ENCODE measurements around the gene GJC3.
"Not testable (repeated sequence)": the region's sequence is repeated elsewhere in the genome, so short reads cannot be mapped to it uniquely, and the experiment has no call there.

The GJC3 gene

DNA sequence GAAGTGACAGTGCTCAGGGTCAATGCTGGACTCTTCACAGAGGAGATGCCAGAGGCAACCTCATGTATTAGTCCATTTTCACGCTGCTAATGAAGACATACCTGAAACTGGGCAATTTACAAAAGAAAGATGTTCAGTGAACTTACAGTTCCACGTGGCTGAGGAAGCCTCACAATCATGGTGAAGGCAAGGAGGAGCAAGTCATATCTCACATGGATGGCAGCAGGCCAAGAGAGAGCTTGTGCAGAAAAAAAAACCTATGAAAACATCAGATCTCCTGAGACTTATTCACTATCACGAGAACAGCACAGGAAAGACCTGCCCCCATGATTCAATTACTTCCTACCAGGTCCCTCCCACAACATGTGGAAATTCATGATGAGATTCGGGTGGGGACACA is 5.6 kb upstream of the GJC3 start:
- not testable (repeated sequence) for H3K4me3 ChIP-seq (ENCODE audit: low read depth in 1 of 5, low read length in 5 of 5); H3K4me1 ChIP-seq (ENCODE audit: control insufficient read depth in 5 of 5, insufficient read depth in 5 of 5, low read length in 5 of 5); H3K9ac ChIP-seq (ENCODE audit: low read length in 5 of 5); H3K27ac ChIP-seq (ENCODE audit: low read depth, low read length); H3K36me3 ChIP-seq (ENCODE audit: control insufficient read depth in 5 of 5, insufficient read depth in 5 of 5, low read length in 5 of 5)
- Histone ChIP-seq H3K9me3 (ENCODE audit: control insufficient read depth in 5 of 5, low read length in 5 of 5) (peaks cover 2 to 11% (median 6%) of the 10 kb centered on the region in 5 donors), H3K27me3 (ENCODE audit: control insufficient read depth in 5 of 5, insufficient read depth in 4 of 5, low read length in 5 of 5) (peaks cover 3 to 12% (median 11%) of the 10 kb centered on the region in 5 donors)

DNA sequence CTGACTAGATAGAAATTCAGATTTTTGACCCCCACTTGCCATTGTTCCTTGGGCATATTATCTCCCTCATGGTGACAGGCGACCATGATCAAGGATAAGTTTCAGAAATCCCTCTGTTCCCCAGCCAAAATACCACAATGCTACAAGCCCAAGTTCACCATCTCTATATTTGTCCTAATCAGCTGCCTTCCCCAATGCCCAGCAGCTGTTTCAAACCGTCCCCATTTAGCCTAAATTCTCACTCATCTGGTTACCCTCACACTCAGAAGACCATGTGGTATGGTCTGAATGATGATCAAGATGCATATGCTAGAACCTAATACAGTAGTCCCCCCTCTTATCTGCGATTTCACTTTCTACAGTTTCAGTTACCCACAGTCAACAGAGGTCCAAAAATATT is 956 bp upstream of the GJC3 start:
- Histone ChIP-seq H3K9ac (ENCODE audit: low read length in 5 of 5) (no peak overlapping the region), H3K9me3 (ENCODE audit: control insufficient read depth in 5 of 5, low read length in 5 of 5) (no peaks in the 10 kb centered on the region), H3K4me1 (ENCODE audit: control insufficient read depth in 5 of 5, insufficient read depth in 5 of 5, low read length in 5 of 5) (peaks cover 0 to 13% (median 8%) of the 10 kb centered on the region in 5 donors), H3K4me3 (ENCODE audit: low read depth in 1 of 5, low read length in 5 of 5) (no peak overlapping the region), H3K27ac (ENCODE audit: low read depth, low read length) (no peak overlapping the region), H3K36me3 (ENCODE audit: control insufficient read depth in 5 of 5, insufficient read depth in 5 of 5, low read length in 5 of 5) (no peaks in the 10 kb centered on the region), H3K27me3 (ENCODE audit: control insufficient read depth in 5 of 5, insufficient read depth in 4 of 5, low read length in 5 of 5) (peaks cover 3 to 27% (median 11%) of the 10 kb centered on the region in 5 donors)

DNA sequence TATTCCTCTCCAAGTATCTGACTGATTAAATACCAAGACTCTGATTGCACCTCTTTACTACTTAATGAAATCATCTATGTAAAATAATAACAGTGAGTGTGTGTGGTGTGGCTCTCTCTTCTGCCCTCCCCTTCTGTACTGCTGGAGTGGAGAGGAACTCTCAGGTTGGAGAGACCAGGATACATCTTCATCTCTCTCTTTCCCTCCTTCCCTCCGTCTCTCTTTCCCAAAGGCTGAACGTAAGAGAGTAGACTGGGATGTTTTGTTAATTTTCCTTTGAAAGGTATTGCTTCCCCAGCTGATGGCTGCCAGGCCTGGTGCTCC is 272 bp upstream of the GJC3 start:
- Histone ChIP-seq H3K27ac (ENCODE audit: low read depth, low read length) (no peak overlapping the region), H3K36me3 (ENCODE audit: control insufficient read depth in 5 of 5, insufficient read depth in 5 of 5, low read length in 5 of 5) (no peaks in the 10 kb centered on the region), H3K4me3 (ENCODE audit: low read depth in 1 of 5, low read length in 5 of 5) (peak overlapping the region in 2 of 5 donors; percentile 37 to 53), H3K9ac (ENCODE audit: low read length in 5 of 5) (peak overlapping the region in 1 of 5 donors; percentile 53), H3K27me3 (ENCODE audit: control insufficient read depth in 5 of 5, insufficient read depth in 4 of 5, low read length in 5 of 5) (peaks cover 3 to 25% (median 10%) of the 10 kb centered on the region in 5 donors), H3K9me3 (ENCODE audit: control insufficient read depth in 5 of 5, low read length in 5 of 5) (no peaks in the 10 kb centered on the region), H3K4me1 (ENCODE audit: control insufficient read depth in 5 of 5, insufficient read depth in 5 of 5, low read length in 5 of 5) (peaks cover 0 to 13% (median 8%) of the 10 kb centered on the region in 5 donors)

DNA sequence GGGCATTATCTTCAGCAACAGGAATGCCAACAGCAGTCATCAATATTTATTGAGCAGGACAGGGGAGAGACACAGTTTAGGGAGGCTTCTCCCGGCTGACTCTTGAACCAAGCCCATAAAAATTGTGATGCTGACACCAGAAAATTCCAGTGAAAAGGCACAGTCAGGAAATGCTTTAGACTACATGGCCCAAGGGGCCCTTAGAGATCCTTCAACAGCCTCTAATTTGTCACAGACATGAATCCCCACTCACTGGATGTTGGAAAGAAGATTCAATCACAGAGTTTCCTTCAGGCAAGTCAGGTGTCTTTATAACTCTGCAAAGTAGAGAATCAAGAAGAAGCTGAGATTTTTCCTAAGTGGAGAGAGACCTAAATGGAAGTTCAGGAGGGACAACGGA is 1.2 kb downstream of the GJC3 start:
- Histone ChIP-seq H3K4me3 (ENCODE audit: low read depth in 1 of 5, low read length in 5 of 5) (no peak overlapping the region), H3K9me3 (ENCODE audit: control insufficient read depth in 5 of 5, low read length in 5 of 5) (no peaks in the 10 kb centered on the region), H3K27ac (ENCODE audit: low read depth, low read length) (no peak overlapping the region), H3K4me1 (ENCODE audit: control insufficient read depth in 5 of 5, insufficient read depth in 5 of 5, low read length in 5 of 5) (peaks cover 0 to 13% (median 8%) of the 10 kb centered on the region in 5 donors), H3K9ac (ENCODE audit: low read length in 5 of 5) (no peak overlapping the region), H3K36me3 (ENCODE audit: control insufficient read depth in 5 of 5, insufficient read depth in 5 of 5, low read length in 5 of 5) (no peaks in the 10 kb centered on the region), H3K27me3 (ENCODE audit: control insufficient read depth in 5 of 5, insufficient read depth in 4 of 5, low read length in 5 of 5) (peaks cover 0 to 16% (median 3%) of the 10 kb centered on the region in 5 donors)

DNA sequence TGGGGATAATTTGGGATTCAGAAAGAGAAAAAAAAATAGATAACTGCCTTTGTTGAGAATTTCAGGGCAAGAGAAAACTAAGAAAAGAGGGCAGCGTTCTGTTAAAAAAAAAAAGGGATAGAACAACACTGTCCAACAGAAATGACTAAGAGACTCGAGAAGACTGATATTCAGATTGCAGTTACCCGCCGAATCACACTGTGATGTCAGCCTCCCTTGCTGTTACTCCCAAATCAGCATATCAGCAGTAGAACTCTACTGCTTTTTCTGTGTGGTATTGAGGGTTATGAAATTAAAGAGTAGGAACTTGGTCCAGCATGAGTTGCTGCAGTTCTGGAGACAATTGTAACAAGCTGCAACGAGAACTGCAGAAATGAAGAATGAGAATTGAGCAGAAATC is 1.9 kb downstream of the GJC3 start:
- H3K4me3 ChIP-seq (ENCODE audit: low read depth in 1 of 5, low read length in 5 of 5), result no peak overlapping the region
- H3K27ac ChIP-seq (ENCODE audit: low read depth, low read length), result no peak overlapping the region
- H3K9me3 ChIP-seq (ENCODE audit: control insufficient read depth in 5 of 5, low read length in 5 of 5), result no peaks in the 10 kb centered on the region
- peaks cover 0 to 13% (median 8%) of the 10 kb centered on the region in 5 donors for H3K4me1 ChIP-seq (ENCODE audit: control insufficient read depth in 5 of 5, insufficient read depth in 5 of 5, low read length in 5 of 5)
- H3K36me3 ChIP-seq (ENCODE audit: control insufficient read depth in 5 of 5, insufficient read depth in 5 of 5, low read length in 5 of 5), result no peaks in the 10 kb centered on the region
- H3K9ac ChIP-seq (ENCODE audit: low read length in 5 of 5), result no peak overlapping the region
- H3K27me3 ChIP-seq (ENCODE audit: control insufficient read depth in 5 of 5, insufficient read depth in 4 of 5, low read length in 5 of 5), result peaks cover 0 to 16% (median 3%) of the 10 kb centered on the region in 5 donors

DNA sequence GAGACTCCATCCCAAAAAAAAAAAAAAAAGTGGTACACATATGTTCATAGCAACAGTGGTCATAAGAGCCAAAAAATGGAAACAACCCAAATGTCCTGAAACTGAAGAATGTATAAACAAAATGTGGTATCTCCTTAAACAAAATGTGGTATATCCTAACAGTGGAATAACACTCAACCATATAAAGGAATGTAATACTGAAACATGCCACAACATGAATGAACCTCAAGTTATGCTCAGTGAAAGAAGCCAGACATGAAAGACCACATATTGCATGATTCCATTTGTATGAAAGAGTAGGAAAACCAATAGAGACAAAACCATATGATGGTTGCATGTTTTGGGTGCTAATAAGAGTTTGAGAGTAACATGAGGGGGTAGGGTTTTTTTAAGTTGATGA is 3.1 kb downstream of the GJC3 start:
- peaks cover 0 to 3% (median 0%) of the 10 kb centered on the region in 5 donors for H3K36me3 ChIP-seq (ENCODE audit: control insufficient read depth in 5 of 5, insufficient read depth in 5 of 5, low read length in 5 of 5)
- H3K9me3 ChIP-seq (ENCODE audit: control insufficient read depth in 5 of 5, low read length in 5 of 5), result no peaks in the 10 kb centered on the region
- peaks cover 0 to 13% (median 8%) of the 10 kb centered on the region in 5 donors for H3K4me1 ChIP-seq (ENCODE audit: control insufficient read depth in 5 of 5, insufficient read depth in 5 of 5, low read length in 5 of 5)
- peaks cover 0 to 15% (median 0%) of the 10 kb centered on the region in 5 donors for H3K27me3 ChIP-seq (ENCODE audit: control insufficient read depth in 5 of 5, insufficient read depth in 4 of 5, low read length in 5 of 5)
- H3K9ac ChIP-seq (ENCODE audit: low read length in 5 of 5), result no peak overlapping the region
- no peak overlapping the region for H3K4me3 ChIP-seq (ENCODE audit: low read depth in 1 of 5, low read length in 5 of 5)
- H3K27ac ChIP-seq (ENCODE audit: low read depth, low read length), result no peak overlapping the region

DNA sequence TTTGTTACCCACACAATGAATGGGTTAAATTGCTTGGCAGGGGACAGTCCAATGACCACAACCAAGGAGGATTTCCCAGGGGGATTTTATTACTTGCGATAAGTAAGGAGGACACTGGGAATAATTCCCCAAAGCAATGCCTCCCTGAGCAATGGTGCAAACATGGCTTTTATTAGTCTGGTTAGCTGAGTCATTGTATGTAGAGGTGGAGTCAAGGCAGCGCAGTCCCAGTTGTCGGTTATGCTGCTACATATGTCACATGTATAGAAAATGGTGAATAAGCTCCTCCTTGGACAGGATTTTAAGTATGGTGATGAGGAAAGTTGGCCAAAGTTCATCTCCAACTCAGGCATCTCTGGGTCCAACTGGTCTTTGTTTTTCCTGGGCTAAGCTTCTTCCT is 6.2 kb downstream of the GJC3 start:
- Histone ChIP-seq H3K9me3 (ENCODE audit: control insufficient read depth in 5 of 5, low read length in 5 of 5) (no peaks in the 10 kb centered on the region), H3K4me3 (ENCODE audit: low read depth in 1 of 5, low read length in 5 of 5) (no peak overlapping the region), H3K9ac (ENCODE audit: low read length in 5 of 5) (no peak overlapping the region), H3K36me3 (ENCODE audit: control insufficient read depth in 5 of 5, insufficient read depth in 5 of 5, low read length in 5 of 5) (peaks cover 0 to 4% (median 0%) of the 10 kb centered on the region in 5 donors), H3K27ac (ENCODE audit: low read depth, low read length) (no peak overlapping the region), H3K4me1 (ENCODE audit: control insufficient read depth in 5 of 5, insufficient read depth in 5 of 5, low read length in 5 of 5) (peaks cover 0 to 21% (median 16%) of the 10 kb centered on the region in 5 donors), H3K27me3 (ENCODE audit: control insufficient read depth in 5 of 5, insufficient read depth in 4 of 5, low read length in 5 of 5) (peaks cover 0 to 10% (median 0%) of the 10 kb centered on the region in 5 donors)

DNA sequence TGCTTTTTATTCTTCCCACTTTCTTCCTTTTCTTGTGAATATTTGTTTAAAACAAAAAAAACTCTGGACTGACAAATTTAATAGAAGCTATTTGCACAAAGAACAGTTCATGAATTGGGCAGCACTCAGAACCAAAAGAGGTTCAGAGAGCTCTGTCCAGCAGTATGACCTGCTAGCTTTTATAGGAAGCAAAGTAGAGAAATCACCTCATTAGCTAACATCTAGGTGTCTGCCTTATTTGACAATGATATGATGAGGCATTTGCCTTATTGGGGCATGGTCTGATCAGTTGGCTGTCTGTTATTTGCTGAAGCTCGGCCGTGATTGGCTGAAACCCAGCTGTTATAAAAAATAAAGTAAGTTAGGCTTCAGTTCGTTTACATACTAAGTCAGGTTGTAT is 9.3 kb downstream of the GJC3 start:
- H3K4me3 ChIP-seq (ENCODE audit: low read depth in 1 of 5, low read length in 5 of 5), result peak overlapping the region; percentile 90 to 98 (median 91)
- H3K4me1 ChIP-seq (ENCODE audit: control insufficient read depth in 5 of 5, insufficient read depth in 5 of 5, low read length in 5 of 5), result peaks cover 7 to 42% (median 33%) of the 10 kb centered on the region in 5 donors
- peak overlapping the region; percentile 82 for H3K27ac ChIP-seq (ENCODE audit: low read depth, low read length)
- peak overlapping the region in 4 of 5 donors; percentile 89 to 96 (median 94) for H3K9ac ChIP-seq (ENCODE audit: low read length in 5 of 5)
- no peaks in the 10 kb centered on the region for H3K9me3 ChIP-seq (ENCODE audit: control insufficient read depth in 5 of 5, low read length in 5 of 5)
- H3K36me3 ChIP-seq (ENCODE audit: control insufficient read depth in 5 of 5, insufficient read depth in 5 of 5, low read length in 5 of 5), result peaks cover 6 to 18% (median 10%) of the 10 kb centered on the region in 5 donors
- H3K27me3 ChIP-seq (ENCODE audit: control insufficient read depth in 5 of 5, insufficient read depth in 4 of 5, low read length in 5 of 5), result no peaks in the 10 kb centered on the region

DNA sequence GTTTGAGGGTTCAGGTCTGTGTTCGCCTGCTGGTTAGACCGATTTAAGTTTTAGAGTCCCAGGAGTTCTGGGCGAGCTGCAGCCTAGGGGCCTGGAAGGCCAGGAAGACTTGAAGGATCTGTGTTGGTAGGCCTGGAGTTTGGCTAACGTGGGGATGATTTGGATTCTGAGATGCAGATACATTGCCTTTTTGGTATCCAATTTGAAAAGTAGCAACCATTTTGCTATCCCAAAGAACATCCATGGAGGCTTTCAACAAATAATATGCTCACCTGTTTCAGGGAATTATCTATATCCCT is 9.7 kb downstream of the GJC3 start:
- H3K27me3 ChIP-seq (ENCODE audit: control insufficient read depth in 5 of 5, insufficient read depth in 4 of 5, low read length in 5 of 5), result no peaks in the 10 kb centered on the region
- H3K9ac ChIP-seq (ENCODE audit: low read length in 5 of 5), result peak overlapping the region; percentile 66 to 96 (median 94)
- H3K36me3 ChIP-seq (ENCODE audit: control insufficient read depth in 5 of 5, insufficient read depth in 5 of 5, low read length in 5 of 5), result peaks cover 6 to 21% (median 12%) of the 10 kb centered on the region in 5 donors
- H3K4me1 ChIP-seq (ENCODE audit: control insufficient read depth in 5 of 5, insufficient read depth in 5 of 5, low read length in 5 of 5), result peaks cover 7 to 42% (median 33%) of the 10 kb centered on the region in 5 donors
- peak overlapping the region; percentile 82 for H3K27ac ChIP-seq (ENCODE audit: low read depth, low read length)
- peak overlapping the region; percentile 90 to 98 (median 91) for H3K4me3 ChIP-seq (ENCODE audit: low read depth in 1 of 5, low read length in 5 of 5)
- no peaks in the 10 kb centered on the region for H3K9me3 ChIP-seq (ENCODE audit: control insufficient read depth in 5 of 5, low read length in 5 of 5)

DNA sequence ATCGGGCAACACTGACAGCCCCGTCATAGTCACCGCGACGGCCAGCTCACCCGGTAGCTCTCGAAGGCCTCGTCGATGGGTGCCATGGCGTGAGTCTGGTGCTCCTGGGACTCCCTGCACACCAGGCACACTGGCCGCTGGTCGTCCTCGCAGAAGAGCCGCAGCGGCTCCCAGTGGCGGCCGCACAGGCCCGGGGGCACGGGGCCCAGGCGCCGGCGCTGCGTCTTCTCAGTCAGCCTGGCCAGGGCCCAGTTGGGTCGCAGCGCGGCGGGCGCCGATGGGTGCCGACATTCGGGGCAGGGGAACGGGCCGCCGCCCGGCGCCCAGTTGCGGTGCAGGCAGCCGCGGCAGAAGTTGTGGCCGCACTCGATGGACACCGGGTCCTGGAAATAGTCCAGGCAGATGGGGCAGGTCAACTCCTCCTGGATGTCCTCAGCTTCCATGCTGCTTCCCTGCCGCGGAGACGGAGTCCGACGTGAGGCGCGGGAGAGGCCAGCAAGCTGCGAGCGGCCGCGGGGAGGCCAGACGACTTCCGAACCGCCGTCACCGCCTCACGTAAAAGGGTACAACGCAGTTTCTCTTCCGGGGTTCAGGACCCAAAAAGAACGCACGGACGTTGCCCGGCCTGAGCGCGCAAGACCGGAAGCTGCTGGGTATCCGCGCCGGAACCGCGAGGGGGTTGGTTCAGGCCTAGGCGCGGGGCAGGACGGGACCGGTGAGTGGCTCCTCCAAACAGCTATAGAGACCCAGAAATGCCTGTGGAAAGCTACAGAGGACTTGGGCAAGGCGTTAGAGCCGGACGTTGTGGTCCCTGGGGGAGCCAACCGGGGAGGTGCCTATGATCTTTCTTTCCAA is 10.2 kb downstream of the GJC3 start, which contains the start of gene TRIM4:
TSS of gene TRIM4 (minus strand) at position 572 of the 855 bp plus-strand sequence. CDS start at position 443, 129 bp downstream.
- Histone ChIP-seq H3K27ac (ENCODE audit: low read depth, low read length) (peak within 1 kb of the TSS; percentile 82), H3K4me1 (ENCODE audit: control insufficient read depth in 5 of 5, insufficient read depth in 5 of 5, low read length in 5 of 5) (peaks cover 7 to 42% (median 33%) of the 10 kb centered on the region in 5 donors), H3K4me3 (ENCODE audit: low read depth in 1 of 5, low read length in 5 of 5) (peak within 1 kb of the TSS; percentile 90 to 98 (median 91)), H3K27me3 (ENCODE audit: control insufficient read depth in 5 of 5, insufficient read depth in 4 of 5, low read length in 5 of 5) (no peaks in the 10 kb centered on the region), H3K9me3 (ENCODE audit: control insufficient read depth in 5 of 5, low read length in 5 of 5) (no peaks in the 10 kb centered on the region), H3K36me3 (ENCODE audit: control insufficient read depth in 5 of 5, insufficient read depth in 5 of 5, low read length in 5 of 5) (peaks cover 7 to 21% (median 12%) of the 10 kb centered on the region in 5 donors), H3K9ac (ENCODE audit: low read length in 5 of 5) (peak within 1 kb of the TSS; percentile 66 to 96 (median 94))
